ENCODE data around the gene DBR1. TPM values are rescaled to one million over a fixed set of nuclear protein-coding genes. Genes with fewer than 3 reads are reported as not detected.
"Not testable (repeated sequence)": the region's sequence is repeated elsewhere in the genome, so short reads cannot be mapped to it uniquely, and the experiment has no call there.

DBR1 gene
- total RNA-seq, 1 donor from 2014 or later, result 15.7 TPM

GRCh38 chr3:138154534-138154933, 20.2 kb downstream of the DBR1 start:
- Mint-ChIP-seq H3K36me3 (ENCODE audit: low read depth, unreplicated experiment) (no peaks in the 10 kb centered on the region), H3K9me3 (ENCODE audit: unreplicated experiment) (no peaks in the 10 kb centered on the region), H3K27ac (ENCODE audit: unreplicated experiment) (no peak overlapping the region), H3K4me3 (ENCODE audit: unreplicated experiment) (no peak overlapping the region), H3K27me3 (ENCODE audit: unreplicated experiment) (no peaks in the 10 kb centered on the region), H3K4me1 (ENCODE audit: unreplicated experiment) (no peaks in the 10 kb centered on the region)
- DNase-seq (ENCODE audit: low spot score), result no peak
- TF ChIP-seq CTCF (IDR thresholded peaks at IDR 0.05; ENCODE audit: unreplicated experiment), result no peak

GRCh38 chr3:138148503-138148902, 26.2 kb downstream of the DBR1 start:
- Mint-ChIP-seq H3K4me1 (ENCODE audit: unreplicated experiment) (no peaks in the 10 kb centered on the region), H3K36me3 (ENCODE audit: low read depth, unreplicated experiment) (no peaks in the 10 kb centered on the region), H3K27me3 (ENCODE audit: unreplicated experiment) (no peaks in the 10 kb centered on the region), H3K4me3 (ENCODE audit: unreplicated experiment) (no peak overlapping the region), H3K27ac (ENCODE audit: unreplicated experiment) (no peak overlapping the region), H3K9me3 (ENCODE audit: unreplicated experiment) (no peaks in the 10 kb centered on the region)
- DNase-seq (ENCODE audit: low spot score), result no peak
- no peak for TF ChIP-seq CTCF (IDR thresholded peaks at IDR 0.05; ENCODE audit: unreplicated experiment)

GRCh38 chr3:138142181-138142580, 32.5 kb downstream of the DBR1 start:
- H3K36me3 Mint-ChIP-seq (ENCODE audit: low read depth, unreplicated experiment); H3K4me1 Mint-ChIP-seq (ENCODE audit: unreplicated experiment); H3K27ac Mint-ChIP-seq (ENCODE audit: unreplicated experiment); H3K27me3 Mint-ChIP-seq (ENCODE audit: unreplicated experiment); DNase-seq (ENCODE audit: low spot score); H3K9me3 Mint-ChIP-seq (ENCODE audit: unreplicated experiment); H3K4me3 Mint-ChIP-seq (ENCODE audit: unreplicated experiment): not testable (repeated sequence)

GRCh38 chr3:138140940-138141339, 33.8 kb downstream of the DBR1 start:
- DNase-seq (ENCODE audit: low spot score), result no peak
- Mint-ChIP-seq H3K27me3 (ENCODE audit: unreplicated experiment) (no peaks in the 10 kb centered on the region), H3K36me3 (ENCODE audit: low read depth, unreplicated experiment) (no peaks in the 10 kb centered on the region), H3K4me3 (ENCODE audit: unreplicated experiment) (no peak overlapping the region), H3K9me3 (ENCODE audit: unreplicated experiment) (no peaks in the 10 kb centered on the region), H3K27ac (ENCODE audit: unreplicated experiment) (no peak overlapping the region), H3K4me1 (ENCODE audit: unreplicated experiment) (peaks cover 2% of the 10 kb centered on the region)
- no peak for TF ChIP-seq CTCF (IDR thresholded peaks at IDR 0.05; ENCODE audit: unreplicated experiment)

- H3K27ac Mint-ChIP-seq (ENCODE audit: unreplicated experiment), result no peak overlapping the region
- no peaks in the 10 kb centered on the region for H3K27me3 Mint-ChIP-seq (ENCODE audit: unreplicated experiment)
- no peak for TF ChIP-seq CTCF (IDR thresholded peaks at IDR 0.05; ENCODE audit: unreplicated experiment)
- DNase-seq (ENCODE audit: low spot score), result no peak
- peaks cover 6% of the 10 kb centered on the region for H3K4me1 Mint-ChIP-seq (ENCODE audit: unreplicated experiment)
- H3K4me3 Mint-ChIP-seq (ENCODE audit: unreplicated experiment), result no peak overlapping the region
- no peaks in the 10 kb centered on the region for H3K9me3 Mint-ChIP-seq (ENCODE audit: unreplicated experiment)
- H3K36me3 Mint-ChIP-seq (ENCODE audit: low read depth, unreplicated experiment), result no peaks in the 10 kb centered on the region
Measured at GRCh38 chr3:138139691-138140090, 35.0 kb downstream of the DBR1 start.

GRCh38 chr3:138137861-138138260, 36.9 kb downstream of the DBR1 start:
- DNase-seq (ENCODE audit: low spot score), result no peak
- H3K27ac Mint-ChIP-seq (ENCODE audit: unreplicated experiment), result no peak overlapping the region
- no peaks in the 10 kb centered on the region for H3K36me3 Mint-ChIP-seq (ENCODE audit: low read depth, unreplicated experiment)
- H3K27me3 Mint-ChIP-seq (ENCODE audit: unreplicated experiment), result no peaks in the 10 kb centered on the region
- no peak for TF ChIP-seq CTCF (IDR thresholded peaks at IDR 0.05; ENCODE audit: unreplicated experiment)
- H3K9me3 Mint-ChIP-seq (ENCODE audit: unreplicated experiment), result no peaks in the 10 kb centered on the region
- peaks cover 6% of the 10 kb centered on the region for H3K4me1 Mint-ChIP-seq (ENCODE audit: unreplicated experiment)
- H3K4me3 Mint-ChIP-seq (ENCODE audit: unreplicated experiment), result no peak overlapping the region

All from endothelial cell (in vitro differentiated cells).